IMR-90 (cell line): Measurements from ENCODE around the gene ITPR2. TPM values are rescaled to one million over a fixed set of nuclear protein-coding genes. Genes with fewer than 3 reads are reported as not detected.

ENCODE experiments used
- ATAC-seq: fragments of 200-7000 bp; cut with Tn5 transposase; 2 replicates; pipeline ENCODE4 v1.9.1; 2020; ENCODE audit warnings: low read depth, mild to moderate bottlenecking, moderate library complexity
- BruUV-seq: library from RNA; stranded (reverse); fragments of 400-500 nt; replicated peaks from 2 replicates; lab custom pipeline; 2021; lab: Mats Ljungman, UMichigan
- CTCF ChIA-PET: fragments of 300-600 bp; formaldehyde crosslinking; extraction: SDS; loops from one replicate; lab custom pipeline; 2021; ENCODE audit warnings: antibody characterized with exemption; lab: Yijun Ruan, JAX
- POLR2A ChIA-PET: fragments of 300-600 bp; sonication (Branson Sonifier 250); formaldehyde crosslinking; loops from one replicate; lab custom pipeline; 2022; ENCODE audit warnings: antibody characterized with exemption; ENCODE audit not compliant: unreplicated experiment; lab: Charles Lee
- DNase-seq: peaks from one replicate; pipeline ENCODE4 v3.0.0; 2013
- H2AFZ ChIP-seq: replicated peaks from 2 replicates; pipeline ENCODE3; 2013; ENCODE audit warnings: low read length, mild to moderate bottlenecking; ENCODE audit not compliant: poor library complexity
- H2AK5ac ChIP-seq: 2 replicates; pipeline ENCODE4 v1.6.1; 2013; ENCODE audit warnings: low read depth, low read length, inconsistent platforms
- H2AK9ac ChIP-seq: replicated peaks from 2 replicates; pipeline ENCODE3; 2013; ENCODE audit warnings: mild to moderate bottlenecking, low read depth, low read length, moderate library complexity; ENCODE audit not compliant: poor library complexity
- H2BK120ac ChIP-seq: 2 replicates; pipeline ENCODE4 v1.6.1; 2013; ENCODE audit warnings: low read depth, low read length, inconsistent platforms
- H2BK15ac ChIP-seq: 3 replicates; pipeline ENCODE4 v1.6.1; 2013; ENCODE audit warnings: low read depth, low read length, inconsistent platforms
- H2BK20ac ChIP-seq: 2 replicates; pipeline ENCODE4 v1.6.1; 2013; ENCODE audit warnings: low read depth, mild to moderate bottlenecking, inconsistent platforms, low read length, moderate library complexity
- H2BK5ac ChIP-seq: 2 replicates; pipeline ENCODE4 v1.6.1; 2013; ENCODE audit warnings: mild to moderate bottlenecking, low read depth, low read length, inconsistent platforms; ENCODE audit not compliant: poor library complexity, severe bottlenecking
- H3K14ac ChIP-seq: replicated peaks from 2 replicates; pipeline ENCODE4 v1.6.1; 2013; ENCODE audit warnings: low read depth, low read length, inconsistent platforms
- H3K18ac ChIP-seq: 2 replicates; pipeline ENCODE4 v1.6.1; 2013; ENCODE audit warnings: low read depth, low read length, control low read depth
- H3K23ac ChIP-seq: 2 replicates; pipeline ENCODE4 v1.6.1; 2013; ENCODE audit warnings: low read depth, low read length, inconsistent platforms
- H3K27ac ChIP-seq: 2 replicates; pipeline ENCODE4 v1.5.1; 2013; ENCODE audit warnings: mild to moderate bottlenecking, control low read depth, low read length; ENCODE audit not compliant: insufficient read depth
- H3K27me3 ChIP-seq: 2 replicates; pipeline ENCODE4 v1.6.1; 2013; ENCODE audit warnings: low read length; ENCODE audit not compliant: control insufficient read depth, insufficient read depth
- H3K36me3 ChIP-seq: 2 replicates; pipeline ENCODE4 v1.6.1; 2013; ENCODE audit warnings: low read length, mixed read lengths; ENCODE audit not compliant: control insufficient read depth, insufficient read depth
- H3K4ac ChIP-seq: 2 replicates; pipeline ENCODE4 v1.6.1; 2013; ENCODE audit warnings: low read depth, low read length, inconsistent platforms
- H3K4me1 ChIP-seq: 2 replicates; pipeline ENCODE4 v1.6.1; 2013; ENCODE audit warnings: low read length, mixed read lengths; ENCODE audit not compliant: control insufficient read depth, insufficient read depth
- H3K4me2 ChIP-seq: 2 replicates; pipeline ENCODE4 v1.6.1; 2013; ENCODE audit warnings: low read depth, mild to moderate bottlenecking, control low read depth, low read length, moderate library complexity
- H3K4me3 ChIP-seq: 2 replicates; pipeline ENCODE4 v1.5.1; 2013; ENCODE audit warnings: low read depth, mild to moderate bottlenecking, control low read depth, low read length, moderate library complexity; ENCODE audit not compliant: insufficient read depth
- H3K56ac ChIP-seq: 2 replicates; pipeline ENCODE4 v1.6.1; 2013; ENCODE audit warnings: low read length, inconsistent platforms; ENCODE audit not compliant: insufficient read depth; ENCODE audit errors: extremely low read depth
- H3K79me1 ChIP-seq, 2 experiments: 2 replicates each; pipeline ENCODE4 v1.6.1; 2013; ENCODE audit warnings: low read length in 2 of 2, inconsistent platforms in 1 of 2, low read depth in 1 of 2
- H3K9ac ChIP-seq: 2 replicates; pipeline ENCODE4 v1.6.1; 2013; ENCODE audit warnings: low read depth, low read length, control low read depth
- H3K9me1 ChIP-seq: 2 replicates; pipeline ENCODE4 v1.6.1; 2013; ENCODE audit warnings: low read length, inconsistent platforms; ENCODE audit not compliant: insufficient read depth
- H3K9me3 ChIP-seq: 2 replicates; pipeline ENCODE4 v1.6.1; 2013; ENCODE audit warnings: low read length; ENCODE audit not compliant: control insufficient read depth, insufficient read depth
- H4K20me1 ChIP-seq: 2 replicates; pipeline ENCODE4 v1.6.1; 2013; ENCODE audit warnings: low read length, inconsistent platforms; ENCODE audit not compliant: insufficient read depth
- H4K5ac ChIP-seq: 2 replicates; pipeline ENCODE4 v1.6.1; 2013; ENCODE audit warnings: mild to moderate bottlenecking, low read depth, low read length, control low read depth
- H4K8ac ChIP-seq, 2 experiments: 2 replicates each; pipeline ENCODE4 v1.6.1; 2013; ENCODE audit warnings: low read depth in 2 of 2, low read length in 2 of 2, control low read depth in 1 of 2, inconsistent platforms in 1 of 2
- H4K91ac ChIP-seq: 2 replicates; pipeline ENCODE4 v1.6.1; 2013; ENCODE audit warnings: low read depth, low read length, inconsistent platforms; ENCODE audit not compliant: insufficient read depth
- BHLHE40 ChIP-seq: fragments of 150-350 bp; IDR thresholded peaks from 2 replicates; pipeline ENCODE4 v1.6.1; 2016; ENCODE audit warnings: mild to moderate bottlenecking, low read depth, low read length
- CEBPB ChIP-seq: IDR thresholded peaks from 2 replicates; pipeline ENCODE4 v1.6.1; 2012; ENCODE audit warnings: low read depth, low read length, improper control_type of control experiment
- CHD1 ChIP-seq: IDR thresholded peaks from 2 replicates; pipeline ENCODE4 v1.6.1; 2012; ENCODE audit warnings: low read depth, low read length, improper control_type of control experiment
- FOS ChIP-seq: fragments of 150-350 bp; IDR thresholded peaks from 2 replicates; pipeline ENCODE4 v1.6.1; 2016; ENCODE audit warnings: low read depth, low read length
- MAFK ChIP-seq: IDR thresholded peaks from 2 replicates; pipeline ENCODE4 v1.6.1; 2012; ENCODE audit warnings: low read depth, low read length, improper control_type of control experiment
- MAZ ChIP-seq: IDR thresholded peaks from 2 replicates; pipeline ENCODE4 v1.6.1; 2012; ENCODE audit warnings: low read depth, mild to moderate bottlenecking, low read length, improper control_type of control experiment, moderate library complexity, borderline replicate concordance
- MXI1 ChIP-seq: IDR thresholded peaks from 2 replicates; pipeline ENCODE4 v1.6.1; 2012; ENCODE audit warnings: low read depth, mild to moderate bottlenecking, low read length, moderate library complexity, borderline replicate concordance
- NFE2L2 ChIP-seq: fragments of 150-350 bp; IDR thresholded peaks from 2 replicates; pipeline ENCODE4 v1.6.1; 2016; ENCODE audit warnings: low read depth, mild to moderate bottlenecking, low read length
- POLR2A ChIP-seq: IDR thresholded peaks from 2 replicates; pipeline ENCODE4 v1.6.1; 2012; ENCODE audit warnings: mild to moderate bottlenecking, low read depth, low read length
- RAD21 ChIP-seq: IDR thresholded peaks from 2 replicates; pipeline ENCODE4 v1.6.1; 2012; ENCODE audit warnings: low read length, improper control_type of control experiment
- RCOR1 ChIP-seq: IDR thresholded peaks from 2 replicates; pipeline ENCODE4 v1.6.1; 2012; ENCODE audit warnings: mild to moderate bottlenecking, low read length, improper control_type of control experiment; ENCODE audit not compliant: insufficient replicate concordance
- RFX5 ChIP-seq: IDR thresholded peaks from 2 replicates; pipeline ENCODE4 v1.8.0; 2012; ENCODE audit warnings: low read depth, mild to moderate bottlenecking, low read length, moderate library complexity
- SMC3 ChIP-seq: fragments of 150-350 bp; IDR thresholded peaks from 2 replicates; pipeline ENCODE4 v1.6.1; 2016; ENCODE audit warnings: low read depth, mild to moderate bottlenecking, antibody characterized with exemption, low read length, moderate library complexity
- WGBS, 2 experiments: methylation state at CpG; one replicate each; pipeline versions ENCODE4 v1.1.5 to v1.1.7; 2013; ENCODE audit warnings: missing lambda C conversion rate in 2 of 2; ENCODE audit not compliant: insufficient read length in 1 of 2; ENCODE audit errors: extremely low coverage in 2 of 2; 5-methylcytosine and 5-hydroxymethylcytosine counted together
- dilution Hi-C: fragments of 300-500 bp; cut with HindIII; formaldehyde crosslinking; loops from one replicate; pipeline ENCODE4 v1.14.3; 2018; ENCODE audit warnings: low sequenced_read_pairs; ENCODE audit not compliant: unreplicated experiment
- in situ Hi-C: fragments of 300-500 bp; cut with MboI; formaldehyde crosslinking; loops from 3 replicates; pipeline ENCODE4 v1.14.3; 2019; ENCODE audit warnings: low sequenced_read_pairs, inconsistent platforms, mixed read lengths
- intact Hi-C: fragments of 100-400 bp; cut with micrococcal nuclease; formaldehyde crosslinking; loops from 2 replicates; pipeline ENCODE4 v1.10.0; 2022
- polyA plus RNA-seq, 3 experiments: library from polyadenylated mRNA; depleted of rRNA; stranded (reverse); fragments of >200 nt; gene quantifications; 2 replicates each; pipeline ENCODE4 v1.2.3, GENCODE V29; 2012; ENCODE audit warnings: low replicate concordance in 1 of 3
- total RNA-seq: library from RNA; depleted of rRNA; stranded (reverse); fragments of >200 nt; gene quantifications from 2 replicates; pipeline ENCODE4 v1.2.3, GENCODE V29; 2012
- TF ChIP-seq, protein P1 (sequence below): conservative IDR thresholded peaks from 2 replicates; pipeline ENCODE4 v1.5.1; 2012; ENCODE audit warnings: mild to moderate bottlenecking, low read depth, low read length, improper control_type of control experiment
- TF ChIP-seq, protein P2 (sequence below): fragments of 150-350 bp; IDR thresholded peaks from 2 replicates; pipeline ENCODE4 v1.6.1; 2016; ENCODE audit warnings: low read depth, mild to moderate bottlenecking, low read length, moderate library complexity, borderline replicate concordance
- TF ChIP-seq, protein P3 (sequence below): fragments of 150-350 bp; IDR thresholded peaks from 2 replicates; pipeline ENCODE4 v1.6.1; 2017; ENCODE audit warnings: mild to moderate bottlenecking, antibody characterized with exemption, low read length, low read depth

ITPR2 gene
- total and polyA plus RNA-seq, 2 of the 4 experiments (the other 2 are of a cell fraction): 1.2 to 9.0 TPM

DNA sequence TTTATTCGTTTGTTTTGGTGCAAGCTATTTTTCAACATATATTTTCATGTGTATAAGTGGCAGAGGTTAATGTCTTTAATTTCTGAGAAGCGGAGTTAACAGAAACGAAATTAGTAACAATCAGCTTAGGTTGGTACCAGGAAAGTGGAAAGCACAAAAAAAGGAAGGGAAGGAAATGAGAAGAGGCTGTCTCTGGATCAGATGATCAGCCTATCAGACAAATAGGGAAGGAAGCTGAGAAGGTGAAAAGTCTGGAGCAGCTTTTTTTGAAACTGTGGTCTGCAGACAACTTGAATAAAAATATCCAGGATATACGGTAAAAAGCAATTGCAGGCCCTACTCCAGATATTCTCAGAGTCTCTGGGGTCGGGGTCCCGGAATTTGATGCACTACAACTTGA lies 372.6 kb downstream of the ITPR2 start:
- Histone ChIP-seq H3K4me3 (no peak overlapping the region), H3K79me1 (no peaks in the 10 kb centered on the region), H4K8ac (no peak overlapping the region), H3K9ac (no peak overlapping the region), H3K18ac (no peak overlapping the region), H3K36me3 (no peaks in the 10 kb centered on the region), H4K91ac (no peak overlapping the region), H4K5ac (no peak overlapping the region), H4K20me1 (no peaks in the 10 kb centered on the region), H3K4me1 (no peaks in the 10 kb centered on the region), H2BK5ac (no peak overlapping the region), H2AK5ac (no peak overlapping the region), H2BK20ac (no peak overlapping the region), H3K56ac (no peak overlapping the region), H3K27me3 (no peaks in the 10 kb centered on the region), H2BK120ac (no peak overlapping the region), H3K14ac (no peak overlapping the region), H3K27ac (no peak overlapping the region), H2AFZ (no peak overlapping the region), H3K23ac (no peak overlapping the region), H2BK15ac (no peak overlapping the region), H3K9me1 (no peaks in the 10 kb centered on the region), H3K4me2 (no peak overlapping the region), H2AK9ac (no peak overlapping the region), H3K4ac (no peak overlapping the region), H3K9me3 (no peaks in the 10 kb centered on the region)
- no TSS peak for BruUV-seq
- ATAC-seq: no peak
- TF ChIP-seq BHLHE40: no peak
- no peak for TF ChIP-seq RAD21
- no peak for TF ChIP-seq MAFK
- TF ChIP-seq CEBPB: no peak
- no peak for TF ChIP-seq CHD1
- no peak for TF ChIP-seq FOS
- no peak for TF ChIP-seq MXI1
- no peak for TF ChIP-seq RCOR1
- TF ChIP-seq, protein P1, sequence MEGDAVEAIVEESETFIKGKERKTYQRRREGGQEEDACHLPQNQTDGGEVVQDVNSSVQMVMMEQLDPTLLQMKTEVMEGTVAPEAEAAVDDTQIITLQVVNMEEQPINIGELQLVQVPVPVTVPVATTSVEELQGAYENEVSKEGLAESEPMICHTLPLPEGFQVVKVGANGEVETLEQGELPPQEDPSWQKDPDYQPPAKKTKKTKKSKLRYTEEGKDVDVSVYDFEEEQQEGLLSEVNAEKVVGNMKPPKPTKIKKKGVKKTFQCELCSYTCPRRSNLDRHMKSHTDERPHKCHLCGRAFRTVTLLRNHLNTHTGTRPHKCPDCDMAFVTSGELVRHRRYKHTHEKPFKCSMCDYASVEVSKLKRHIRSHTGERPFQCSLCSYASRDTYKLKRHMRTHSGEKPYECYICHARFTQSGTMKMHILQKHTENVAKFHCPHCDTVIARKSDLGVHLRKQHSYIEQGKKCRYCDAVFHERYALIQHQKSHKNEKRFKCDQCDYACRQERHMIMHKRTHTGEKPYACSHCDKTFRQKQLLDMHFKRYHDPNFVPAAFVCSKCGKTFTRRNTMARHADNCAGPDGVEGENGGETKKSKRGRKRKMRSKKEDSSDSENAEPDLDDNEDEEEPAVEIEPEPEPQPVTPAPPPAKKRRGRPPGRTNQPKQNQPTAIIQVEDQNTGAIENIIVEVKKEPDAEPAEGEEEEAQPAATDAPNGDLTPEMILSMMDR: no peak
- no peak for TF ChIP-seq MAZ
- no peak for TF ChIP-seq NFE2L2
- TF ChIP-seq POLR2A: no peak
- TF ChIP-seq, protein P2, sequence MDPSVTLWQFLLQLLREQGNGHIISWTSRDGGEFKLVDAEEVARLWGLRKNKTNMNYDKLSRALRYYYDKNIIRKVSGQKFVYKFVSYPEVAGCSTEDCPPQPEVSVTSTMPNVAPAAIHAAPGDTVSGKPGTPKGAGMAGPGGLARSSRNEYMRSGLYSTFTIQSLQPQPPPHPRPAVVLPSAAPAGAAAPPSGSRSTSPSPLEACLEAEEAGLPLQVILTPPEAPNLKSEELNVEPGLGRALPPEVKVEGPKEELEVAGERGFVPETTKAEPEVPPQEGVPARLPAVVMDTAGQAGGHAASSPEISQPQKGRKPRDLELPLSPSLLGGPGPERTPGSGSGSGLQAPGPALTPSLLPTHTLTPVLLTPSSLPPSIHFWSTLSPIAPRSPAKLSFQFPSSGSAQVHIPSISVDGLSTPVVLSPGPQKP: no peak
- TF ChIP-seq RFX5: no peak
- no peak for TF ChIP-seq SMC3
- TF ChIP-seq, protein P3, sequence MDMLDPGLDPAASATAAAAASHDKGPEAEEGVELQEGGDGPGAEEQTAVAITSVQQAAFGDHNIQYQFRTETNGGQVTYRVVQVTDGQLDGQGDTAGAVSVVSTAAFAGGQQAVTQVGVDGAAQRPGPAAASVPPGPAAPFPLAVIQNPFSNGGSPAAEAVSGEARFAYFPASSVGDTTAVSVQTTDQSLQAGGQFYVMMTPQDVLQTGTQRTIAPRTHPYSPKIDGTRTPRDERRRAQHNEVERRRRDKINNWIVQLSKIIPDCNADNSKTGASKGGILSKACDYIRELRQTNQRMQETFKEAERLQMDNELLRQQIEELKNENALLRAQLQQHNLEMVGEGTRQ: no peak
- dilution Hi-C loops: no loop called here
- no peak for DNase-seq
- ChIA-PET POLR2A (no interaction called here), CTCF (no interaction called here)
- intact Hi-C loops: no loop called here
- WGBS, 2 experiments: 100% methylated on average over 2 of the region's 6 CpGs; no CpG with 5 or more reads in 1 of the 2 experiments
- in situ Hi-C loops: no loop called here
